HCT116 (cell line): ENCODE measurements around the gene TARS1.

ENCODE experiments used
- CEBPB ChIP-seq: IDR thresholded peaks from 2 replicates; pipeline ENCODE4 v1.6.1; 2012; ENCODE audit warnings: low read depth
- EZH2 ChIP-seq: fragments of 200-600 bp; sonication (generic); IDR thresholded peaks from 2 replicates; pipeline ENCODE4 v1.6.1; 2017; ENCODE audit warnings: antibody characterized with exemption, mixed run types
- EZH2phosphoT487 ChIP-seq: fragments of 200-600 bp; IDR thresholded peaks from 2 replicates; pipeline ENCODE4 v1.6.1; 2018; ENCODE audit warnings: antibody characterized with exemption, borderline replicate concordance
- POLR2A ChIP-seq: IDR thresholded peaks from 2 replicates; pipeline ENCODE4 v1.7.0; 2011; ENCODE audit warnings: borderline replicate concordance; ENCODE audit not compliant: insufficient read depth, insufficient read length; ENCODE audit errors: extremely low read depth
- POLR2AphosphoS5 ChIP-seq: IDR thresholded peaks from 2 replicates; pipeline ENCODE4 v1.6.1; 2011; ENCODE audit warnings: mild to moderate bottlenecking, low read depth, low read length, moderate library complexity
- RAD21 ChIP-seq: IDR thresholded peaks from 2 replicates; pipeline ENCODE4 v1.6.1; 2012; ENCODE audit warnings: low read depth, mild to moderate bottlenecking
- SIN3A ChIP-seq: IDR thresholded peaks from 2 replicates; pipeline ENCODE4 v1.6.1; 2012; ENCODE audit warnings: low read depth
- TCF7L2 ChIP-seq: IDR thresholded peaks from 2 replicates; pipeline ENCODE4 v1.7.0; 2011; ENCODE audit warnings: borderline replicate concordance, inconsistent platforms; ENCODE audit not compliant: insufficient read depth, insufficient read length; ENCODE audit errors: extremely low read depth
- TF ChIP-seq, protein P1 (sequence below), 3 experiments: fragments of 200-600 bp in 1 of 3; sonication (generic) in 1 of 3; IDR thresholded peaks in 2 of 3; conservative IDR thresholded peaks in 1 of 3; 2 replicates each; pipeline ENCODE4 v1.5.1; 2012 to 2017; ENCODE audit warnings: low read depth in 2 of 3, low read length in 2 of 3, antibody characterized with exemption in 1 of 3, borderline replicate concordance in 1 of 3, control low read depth in 1 of 3, mild to moderate bottlenecking in 1 of 3, mixed read lengths in 1 of 3, mixed run types in 1 of 3, moderate library complexity in 1 of 3; ENCODE audit not compliant: insufficient read depth in 1 of 3
- TF ChIP-seq, protein P2 (sequence below): IDR thresholded peaks from 2 replicates; pipeline ENCODE4 v1.6.1; 2012; ENCODE audit warnings: low read depth
- TF ChIP-seq, protein P3 (sequence below): IDR thresholded peaks from 2 replicates; pipeline ENCODE4 v1.6.1; 2012
- TF ChIP-seq, protein P4 (sequence below): IDR thresholded peaks from 2 replicates; pipeline ENCODE4 v1.6.1; 2011; ENCODE audit warnings: mild to moderate bottlenecking, low read length, moderate library complexity; ENCODE audit not compliant: insufficient replicate concordance; ENCODE audit errors: extremely low read depth

DNA sequence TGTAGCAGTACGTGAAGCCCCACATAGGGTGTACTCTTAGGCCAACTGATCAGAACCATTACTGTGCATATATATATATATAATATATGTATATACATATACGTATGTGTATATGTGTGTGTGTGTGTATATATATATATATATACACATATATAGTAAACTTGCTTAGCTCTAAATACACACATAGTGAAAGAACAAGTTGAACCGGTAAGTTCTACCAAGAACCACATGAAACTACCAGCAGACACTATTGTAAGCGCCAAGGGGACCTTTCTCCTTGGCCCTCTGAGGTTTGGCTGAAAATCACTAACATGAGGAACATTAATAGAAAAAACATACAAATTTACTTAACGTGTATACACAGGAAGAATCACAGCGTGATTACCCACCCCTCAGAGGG, 1.8 kb upstream of the TARS1 start:
- TF ChIP-seq, protein P1, sequence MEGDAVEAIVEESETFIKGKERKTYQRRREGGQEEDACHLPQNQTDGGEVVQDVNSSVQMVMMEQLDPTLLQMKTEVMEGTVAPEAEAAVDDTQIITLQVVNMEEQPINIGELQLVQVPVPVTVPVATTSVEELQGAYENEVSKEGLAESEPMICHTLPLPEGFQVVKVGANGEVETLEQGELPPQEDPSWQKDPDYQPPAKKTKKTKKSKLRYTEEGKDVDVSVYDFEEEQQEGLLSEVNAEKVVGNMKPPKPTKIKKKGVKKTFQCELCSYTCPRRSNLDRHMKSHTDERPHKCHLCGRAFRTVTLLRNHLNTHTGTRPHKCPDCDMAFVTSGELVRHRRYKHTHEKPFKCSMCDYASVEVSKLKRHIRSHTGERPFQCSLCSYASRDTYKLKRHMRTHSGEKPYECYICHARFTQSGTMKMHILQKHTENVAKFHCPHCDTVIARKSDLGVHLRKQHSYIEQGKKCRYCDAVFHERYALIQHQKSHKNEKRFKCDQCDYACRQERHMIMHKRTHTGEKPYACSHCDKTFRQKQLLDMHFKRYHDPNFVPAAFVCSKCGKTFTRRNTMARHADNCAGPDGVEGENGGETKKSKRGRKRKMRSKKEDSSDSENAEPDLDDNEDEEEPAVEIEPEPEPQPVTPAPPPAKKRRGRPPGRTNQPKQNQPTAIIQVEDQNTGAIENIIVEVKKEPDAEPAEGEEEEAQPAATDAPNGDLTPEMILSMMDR (IDR thresholded peaks at IDR 0.05 in 2 of 3, conservative IDR thresholded peaks at IDR 0.05 in 1 of 3; ENCODE audit: borderline replicate concordance in 1 of 3, insufficient read depth in 1 of 3, low read depth in 2 of 3, low read length in 2 of 3), result no peak
- TF ChIP-seq POLR2AphosphoS5, result no peak
- TF ChIP-seq SIN3A, result no peak
- no peak for TF ChIP-seq CEBPB
- TF ChIP-seq, protein P2, sequence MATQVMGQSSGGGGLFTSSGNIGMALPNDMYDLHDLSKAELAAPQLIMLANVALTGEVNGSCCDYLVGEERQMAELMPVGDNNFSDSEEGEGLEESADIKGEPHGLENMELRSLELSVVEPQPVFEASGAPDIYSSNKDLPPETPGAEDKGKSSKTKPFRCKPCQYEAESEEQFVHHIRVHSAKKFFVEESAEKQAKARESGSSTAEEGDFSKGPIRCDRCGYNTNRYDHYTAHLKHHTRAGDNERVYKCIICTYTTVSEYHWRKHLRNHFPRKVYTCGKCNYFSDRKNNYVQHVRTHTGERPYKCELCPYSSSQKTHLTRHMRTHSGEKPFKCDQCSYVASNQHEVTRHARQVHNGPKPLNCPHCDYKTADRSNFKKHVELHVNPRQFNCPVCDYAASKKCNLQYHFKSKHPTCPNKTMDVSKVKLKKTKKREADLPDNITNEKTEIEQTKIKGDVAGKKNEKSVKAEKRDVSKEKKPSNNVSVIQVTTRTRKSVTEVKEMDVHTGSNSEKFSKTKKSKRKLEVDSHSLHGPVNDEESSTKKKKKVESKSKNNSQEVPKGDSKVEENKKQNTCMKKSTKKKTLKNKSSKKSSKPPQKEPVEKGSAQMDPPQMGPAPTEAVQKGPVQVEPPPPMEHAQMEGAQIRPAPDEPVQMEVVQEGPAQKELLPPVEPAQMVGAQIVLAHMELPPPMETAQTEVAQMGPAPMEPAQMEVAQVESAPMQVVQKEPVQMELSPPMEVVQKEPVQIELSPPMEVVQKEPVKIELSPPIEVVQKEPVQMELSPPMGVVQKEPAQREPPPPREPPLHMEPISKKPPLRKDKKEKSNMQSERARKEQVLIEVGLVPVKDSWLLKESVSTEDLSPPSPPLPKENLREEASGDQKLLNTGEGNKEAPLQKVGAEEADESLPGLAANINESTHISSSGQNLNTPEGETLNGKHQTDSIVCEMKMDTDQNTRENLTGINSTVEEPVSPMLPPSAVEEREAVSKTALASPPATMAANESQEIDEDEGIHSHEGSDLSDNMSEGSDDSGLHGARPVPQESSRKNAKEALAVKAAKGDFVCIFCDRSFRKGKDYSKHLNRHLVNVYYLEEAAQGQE, result no peak
- no peak for TF ChIP-seq POLR2A
- TF ChIP-seq EZH2, result no peak
- TF ChIP-seq, protein P3, sequence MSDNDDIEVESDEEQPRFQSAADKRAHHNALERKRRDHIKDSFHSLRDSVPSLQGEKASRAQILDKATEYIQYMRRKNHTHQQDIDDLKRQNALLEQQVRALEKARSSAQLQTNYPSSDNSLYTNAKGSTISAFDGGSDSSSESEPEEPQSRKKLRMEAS, result no peak
- no peak for TF ChIP-seq EZH2phosphoT487
- TF ChIP-seq TCF7L2, result no peak
- no peak for TF ChIP-seq RAD21
- TF ChIP-seq, protein P4, sequence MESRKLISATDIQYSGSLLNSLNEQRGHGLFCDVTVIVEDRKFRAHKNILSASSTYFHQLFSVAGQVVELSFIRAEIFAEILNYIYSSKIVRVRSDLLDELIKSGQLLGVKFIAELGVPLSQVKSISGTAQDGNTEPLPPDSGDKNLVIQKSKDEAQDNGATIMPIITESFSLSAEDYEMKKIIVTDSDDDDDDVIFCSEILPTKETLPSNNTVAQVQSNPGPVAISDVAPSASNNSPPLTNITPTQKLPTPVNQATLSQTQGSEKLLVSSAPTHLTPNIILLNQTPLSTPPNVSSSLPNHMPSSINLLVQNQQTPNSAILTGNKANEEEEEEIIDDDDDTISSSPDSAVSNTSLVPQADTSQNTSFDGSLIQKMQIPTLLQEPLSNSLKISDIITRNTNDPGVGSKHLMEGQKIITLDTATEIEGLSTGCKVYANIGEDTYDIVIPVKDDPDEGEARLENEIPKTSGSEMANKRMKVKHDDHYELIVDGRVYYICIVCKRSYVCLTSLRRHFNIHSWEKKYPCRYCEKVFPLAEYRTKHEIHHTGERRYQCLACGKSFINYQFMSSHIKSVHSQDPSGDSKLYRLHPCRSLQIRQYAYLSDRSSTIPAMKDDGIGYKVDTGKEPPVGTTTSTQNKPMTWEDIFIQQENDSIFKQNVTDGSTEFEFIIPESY, result no peak
